Measurements from ENCODE around the gene DGKH. TPM values are rescaled to one million over a fixed set of nuclear protein-coding genes. Genes with fewer than 3 reads are reported as not detected.

DGKH gene, protein sequence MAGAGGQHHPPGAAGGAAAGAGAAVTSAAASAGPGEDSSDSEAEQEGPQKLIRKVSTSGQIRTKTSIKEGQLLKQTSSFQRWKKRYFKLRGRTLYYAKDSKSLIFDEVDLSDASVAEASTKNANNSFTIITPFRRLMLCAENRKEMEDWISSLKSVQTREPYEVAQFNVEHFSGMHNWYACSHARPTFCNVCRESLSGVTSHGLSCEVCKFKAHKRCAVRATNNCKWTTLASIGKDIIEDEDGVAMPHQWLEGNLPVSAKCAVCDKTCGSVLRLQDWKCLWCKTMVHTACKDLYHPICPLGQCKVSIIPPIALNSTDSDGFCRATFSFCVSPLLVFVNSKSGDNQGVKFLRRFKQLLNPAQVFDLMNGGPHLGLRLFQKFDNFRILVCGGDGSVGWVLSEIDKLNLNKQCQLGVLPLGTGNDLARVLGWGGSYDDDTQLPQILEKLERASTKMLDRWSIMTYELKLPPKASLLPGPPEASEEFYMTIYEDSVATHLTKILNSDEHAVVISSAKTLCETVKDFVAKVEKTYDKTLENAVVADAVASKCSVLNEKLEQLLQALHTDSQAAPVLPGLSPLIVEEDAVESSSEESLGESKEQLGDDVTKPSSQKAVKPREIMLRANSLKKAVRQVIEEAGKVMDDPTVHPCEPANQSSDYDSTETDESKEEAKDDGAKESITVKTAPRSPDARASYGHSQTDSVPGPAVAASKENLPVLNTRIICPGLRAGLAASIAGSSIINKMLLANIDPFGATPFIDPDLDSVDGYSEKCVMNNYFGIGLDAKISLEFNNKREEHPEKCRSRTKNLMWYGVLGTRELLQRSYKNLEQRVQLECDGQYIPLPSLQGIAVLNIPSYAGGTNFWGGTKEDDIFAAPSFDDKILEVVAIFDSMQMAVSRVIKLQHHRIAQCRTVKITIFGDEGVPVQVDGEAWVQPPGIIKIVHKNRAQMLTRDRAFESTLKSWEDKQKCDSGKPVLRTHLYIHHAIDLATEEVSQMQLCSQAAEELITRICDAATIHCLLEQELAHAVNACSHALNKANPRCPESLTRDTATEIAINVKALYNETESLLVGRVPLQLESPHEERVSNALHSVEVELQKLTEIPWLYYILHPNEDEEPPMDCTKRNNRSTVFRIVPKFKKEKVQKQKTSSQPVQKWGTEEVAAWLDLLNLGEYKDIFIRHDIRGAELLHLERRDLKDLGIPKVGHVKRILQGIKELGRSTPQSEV
- 10 to 100 TPM; 21.0 to 25.4 TPM for total RNA-seq

DNA sequence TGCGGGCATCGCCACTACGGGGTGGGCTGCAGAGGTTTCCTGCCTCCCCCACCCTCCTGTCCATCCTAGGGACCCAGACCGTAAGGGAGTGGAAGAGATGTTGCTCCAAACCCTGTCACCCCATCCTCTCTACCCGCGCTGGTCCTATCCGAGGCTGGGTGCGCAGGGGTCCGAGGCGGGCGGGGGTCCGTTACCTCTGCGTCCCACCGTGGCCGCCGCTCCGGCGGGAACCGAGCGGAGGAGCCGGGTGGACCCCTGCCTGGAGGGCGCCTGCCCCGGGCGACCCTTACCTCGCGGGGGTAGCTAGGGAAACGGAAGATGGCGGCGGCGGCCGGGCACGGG is at the start of gene DGKH:
TSS of gene DGKH (plus strand) at position 307 of the 342 bp plus-strand sequence. CDS start 126 bp downstream, outside the sequence.
- Mint-ChIP-seq H3K27ac (peak within 1 kb of the TSS; percentile 82 to 85), H3K9me3 (no peaks in the 10 kb centered on the region), H3K36me3 (peaks cover 14 to 19% of the 10 kb centered on the region in 2 donors)
- peak in 1 of 2 donors; percentile 47 for DNase-seq (ENCODE audit: low spot score in 2 of 2)
- ATAC-seq = peak; percentile 37 to 64

DNA sequence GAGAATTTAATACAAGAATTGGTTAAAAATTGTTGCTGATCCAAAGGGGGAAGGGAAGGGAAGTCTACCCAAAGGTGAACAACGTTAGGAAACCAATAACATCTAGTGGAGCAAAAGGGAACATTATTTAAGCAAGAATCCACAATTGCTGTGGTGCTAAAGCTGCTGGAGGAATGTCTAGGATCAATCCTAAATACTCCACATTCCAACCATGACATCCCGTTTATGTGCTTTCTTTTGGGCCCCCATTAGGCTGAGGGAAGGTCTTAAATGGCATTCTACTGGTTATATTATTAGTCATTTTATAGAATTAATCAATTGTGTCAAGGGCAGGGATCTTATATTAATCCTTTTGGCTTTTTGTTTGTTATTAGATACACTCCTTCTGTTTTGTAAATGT is 47.6 kb upstream of the DGKH start:
- no peak for ATAC-seq
- peaks cover 0 to 3% of the 10 kb centered on the region in 2 donors for H3K9me3 Mint-ChIP-seq
- no peak overlapping the region for H3K27ac Mint-ChIP-seq
- no peak for DNase-seq (ENCODE audit: low spot score in 2 of 2)
- no peaks in the 10 kb centered on the region for H3K36me3 Mint-ChIP-seq

DNA sequence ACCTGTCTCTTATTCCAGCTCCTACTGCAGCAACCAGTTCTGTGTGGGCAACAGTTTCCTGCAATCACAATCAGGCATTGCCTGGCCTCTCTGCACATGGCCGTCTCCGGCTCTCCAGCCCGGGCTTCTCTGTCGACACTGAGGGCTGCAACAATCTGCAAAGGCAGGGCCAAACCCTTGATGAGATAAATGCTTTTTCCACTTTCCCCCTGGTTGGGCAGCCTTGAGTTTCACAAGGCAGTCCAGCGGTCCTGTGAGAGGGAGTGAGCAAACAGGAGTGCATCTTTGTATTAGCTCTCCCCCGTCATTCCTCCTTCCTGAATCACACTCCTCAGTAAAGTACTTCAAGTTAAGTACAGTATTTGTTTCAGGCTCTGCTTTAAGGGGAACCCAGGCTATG is 46.9 kb upstream of the DGKH start:
- H3K27ac Mint-ChIP-seq = no peak overlapping the region
- no peaks in the 10 kb centered on the region for H3K36me3 Mint-ChIP-seq

DNA sequence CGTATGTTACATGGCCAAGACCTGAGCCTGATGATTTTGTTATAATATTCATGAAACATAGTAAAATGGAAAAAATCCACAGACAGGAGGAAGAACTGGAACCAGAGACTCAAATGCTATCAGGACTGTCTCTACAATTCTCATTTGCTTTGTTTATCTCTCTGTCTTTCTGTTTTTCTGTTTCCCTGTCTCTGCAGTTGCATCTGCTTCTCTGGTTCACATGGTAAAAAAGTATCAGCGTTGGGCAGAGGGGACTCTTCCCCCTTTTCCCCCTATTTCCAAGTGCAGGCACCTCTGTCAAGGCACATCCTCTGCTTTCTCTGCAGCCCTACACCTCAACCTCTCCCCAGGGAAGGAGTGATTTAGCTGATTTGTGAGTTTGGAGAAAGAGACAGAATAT is 46.4 kb upstream of the DGKH start:
- DNase-seq (ENCODE audit: low spot score in 2 of 2) = no peak
- no peak for ATAC-seq
- H3K9me3 Mint-ChIP-seq = peaks cover 0 to 3% of the 10 kb centered on the region in 2 donors
- no peaks in the 10 kb centered on the region for H3K36me3 Mint-ChIP-seq
- no peak overlapping the region for H3K27ac Mint-ChIP-seq

More for the DNA sequence above, 46.9 kb upstream of the DGKH start:
- no peak for ATAC-seq
- H3K9me3 Mint-ChIP-seq = peaks cover 0 to 3% of the 10 kb centered on the region in 2 donors
- no peak for DNase-seq (ENCODE audit: low spot score in 2 of 2)

DNA sequence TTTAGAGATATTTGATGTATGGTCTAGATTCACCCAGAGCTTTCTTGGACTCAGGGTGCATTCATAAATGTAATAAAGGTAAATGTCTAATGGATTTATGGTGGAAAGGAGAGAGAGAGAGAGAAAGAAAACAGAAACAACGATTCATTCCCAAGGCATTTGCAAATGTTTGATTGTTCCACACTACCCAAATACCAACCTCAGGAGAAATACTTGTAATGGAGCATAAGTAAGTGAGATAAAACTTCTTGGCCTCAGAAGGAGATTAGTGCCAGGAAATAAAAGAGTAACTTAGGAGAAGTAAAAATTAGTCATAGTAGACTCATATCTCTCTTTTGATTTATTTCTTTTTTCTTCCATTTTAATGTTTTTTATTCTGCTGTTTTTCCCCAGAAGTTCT is 40.6 kb upstream of the DGKH start:
- ATAC-seq (no peak), DNase-seq (ENCODE audit: low spot score in 2 of 2) (no peak)
- H3K27ac Mint-ChIP-seq = no peak overlapping the region
- H3K9me3 Mint-ChIP-seq = no peaks in the 10 kb centered on the region
- H3K36me3 Mint-ChIP-seq = no peaks in the 10 kb centered on the region

DNA sequence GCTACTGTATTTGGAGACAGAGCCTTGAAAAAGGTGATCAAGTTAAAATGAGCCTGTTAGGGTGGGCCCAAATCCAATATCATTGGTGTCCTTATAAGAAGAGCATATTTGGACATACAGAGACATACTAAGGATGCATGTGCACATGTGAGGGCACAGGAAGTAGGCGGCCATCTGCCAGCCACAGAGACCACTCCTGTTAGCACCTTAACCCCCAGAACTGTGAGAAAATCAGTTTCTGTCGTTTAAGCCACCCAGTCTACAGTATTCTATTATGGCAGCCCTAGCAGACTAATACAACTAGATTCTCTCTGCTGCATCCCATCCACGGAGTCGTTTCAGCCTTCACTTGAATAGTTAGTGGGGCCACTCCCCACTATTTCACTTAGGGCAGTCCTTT is 39.4 kb upstream of the DGKH start:
- Mint-ChIP-seq H3K36me3 (no peaks in the 10 kb centered on the region), H3K27ac (no peak overlapping the region), H3K9me3 (no peaks in the 10 kb centered on the region)
- ATAC-seq (no peak), DNase-seq (ENCODE audit: low spot score in 2 of 2) (no peak)

DNA sequence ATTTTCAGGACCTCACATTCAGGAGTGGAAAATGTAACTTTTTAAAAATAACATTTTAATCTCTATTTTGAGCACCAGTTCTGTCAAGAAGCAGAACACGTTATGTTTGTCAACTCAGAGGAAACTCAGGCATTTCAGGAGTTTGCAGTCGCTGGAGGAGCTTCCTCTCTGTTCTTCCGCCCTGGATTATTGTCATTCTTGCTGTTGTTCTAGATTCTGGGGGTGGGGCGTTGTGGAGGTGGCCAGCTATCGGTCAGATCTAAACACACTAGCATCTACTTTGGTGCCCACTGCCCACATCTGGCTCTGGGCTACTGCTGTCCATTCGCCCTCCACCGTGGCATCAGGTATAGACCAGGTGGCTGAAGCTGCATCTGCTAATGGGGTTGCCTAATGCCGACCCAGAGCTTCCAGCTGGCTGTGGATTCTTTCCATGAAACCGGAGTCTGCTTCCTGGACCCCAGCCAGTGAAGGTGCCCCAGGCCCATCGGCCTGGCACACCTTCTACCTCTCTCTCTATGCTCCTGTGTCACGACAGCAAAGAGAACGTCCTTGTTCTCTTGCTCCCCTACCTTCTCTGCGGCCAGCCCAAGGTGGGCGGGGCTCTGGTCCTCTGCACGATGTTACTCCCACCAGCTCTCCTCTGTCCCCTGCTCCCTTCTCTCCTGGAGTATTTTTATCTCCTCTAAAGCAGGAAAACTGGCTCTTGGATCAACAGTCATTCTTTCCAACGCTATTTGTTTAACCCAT is 36.7 kb upstream of the DGKH start:
- DNase-seq (ENCODE audit: low spot score in 2 of 2) = no peak
- Mint-ChIP-seq H3K9me3 (no peaks in the 10 kb centered on the region), H3K27ac (no peak overlapping the region), H3K36me3 (no peaks in the 10 kb centered on the region)
- ATAC-seq = no peak

DNA sequence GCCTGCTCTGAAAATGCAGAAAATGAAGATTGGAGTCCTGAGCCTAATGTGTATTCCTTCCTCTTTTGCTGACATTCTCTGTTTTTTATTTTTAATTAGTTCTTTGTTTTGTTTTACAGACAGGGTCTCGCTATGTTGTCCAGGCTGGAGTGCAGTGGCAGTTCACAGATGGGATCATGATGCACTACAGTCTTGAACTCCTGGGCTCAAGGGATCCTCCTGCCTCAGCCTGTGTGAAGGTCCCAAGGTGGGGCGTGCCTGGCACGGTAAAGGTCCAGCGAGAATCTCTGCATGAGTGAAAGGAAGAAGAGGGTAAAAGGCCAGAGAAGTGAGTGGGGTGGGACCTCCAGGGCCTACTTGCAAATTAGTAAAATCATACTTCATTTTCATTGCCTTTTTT is 34.3 kb upstream of the DGKH start:
- ATAC-seq (no peak), DNase-seq (ENCODE audit: low spot score in 2 of 2) (no peak)
- no peak overlapping the region for H3K27ac Mint-ChIP-seq
- no peaks in the 10 kb centered on the region for H3K36me3 Mint-ChIP-seq
- H3K9me3 Mint-ChIP-seq = no peaks in the 10 kb centered on the region

DNA sequence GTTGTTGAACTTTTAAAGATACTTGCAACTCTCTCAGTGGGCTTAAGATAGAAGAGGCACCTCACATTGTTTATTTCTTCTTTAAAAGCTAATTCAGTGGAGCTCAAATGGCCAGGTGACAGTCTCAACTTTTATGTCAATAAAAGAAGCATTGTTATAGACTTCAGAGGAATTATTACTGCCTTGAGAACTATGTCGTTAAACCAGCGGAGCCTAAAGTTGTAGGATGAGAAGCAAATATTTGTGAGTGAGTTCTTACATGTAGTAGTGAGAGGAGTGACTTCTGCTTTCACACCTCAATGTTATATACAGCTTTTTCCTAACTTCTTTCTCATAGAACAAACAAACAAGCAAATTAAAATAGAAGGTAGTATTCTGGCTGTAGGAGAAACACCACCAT is 31.2 kb upstream of the DGKH start:
- no peaks in the 10 kb centered on the region for H3K9me3 Mint-ChIP-seq

DNA sequence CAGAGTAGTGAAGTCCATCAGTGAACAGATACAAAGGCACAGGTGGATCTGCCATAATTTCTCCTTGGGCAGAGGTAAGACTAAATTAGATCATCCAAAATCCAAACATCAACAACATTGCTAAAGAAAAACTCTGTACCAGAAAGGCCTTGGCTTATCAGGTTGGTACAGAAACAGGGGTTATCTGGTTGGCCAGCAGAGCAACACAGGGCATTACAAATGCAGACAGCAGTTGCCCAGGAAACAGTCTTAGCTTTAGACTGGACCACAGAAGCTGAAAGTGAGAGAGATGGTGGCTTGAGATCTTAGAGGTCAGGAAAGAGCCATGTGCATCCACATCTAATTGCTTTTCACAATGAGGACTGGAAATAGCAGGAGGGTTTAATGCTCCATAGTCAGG is 26.6 kb upstream of the DGKH start:
- ATAC-seq (no peak), DNase-seq (ENCODE audit: low spot score in 2 of 2) (no peak)
- Mint-ChIP-seq H3K27ac (no peak overlapping the region), H3K9me3 (no peaks in the 10 kb centered on the region), H3K36me3 (no peaks in the 10 kb centered on the region)

More for the DNA sequence above, 31.2 kb upstream of the DGKH start:
- Mint-ChIP-seq H3K27ac (no peak overlapping the region), H3K36me3 (no peaks in the 10 kb centered on the region)
- no peak for DNase-seq (ENCODE audit: low spot score in 2 of 2)
- no peak for ATAC-seq

DNA sequence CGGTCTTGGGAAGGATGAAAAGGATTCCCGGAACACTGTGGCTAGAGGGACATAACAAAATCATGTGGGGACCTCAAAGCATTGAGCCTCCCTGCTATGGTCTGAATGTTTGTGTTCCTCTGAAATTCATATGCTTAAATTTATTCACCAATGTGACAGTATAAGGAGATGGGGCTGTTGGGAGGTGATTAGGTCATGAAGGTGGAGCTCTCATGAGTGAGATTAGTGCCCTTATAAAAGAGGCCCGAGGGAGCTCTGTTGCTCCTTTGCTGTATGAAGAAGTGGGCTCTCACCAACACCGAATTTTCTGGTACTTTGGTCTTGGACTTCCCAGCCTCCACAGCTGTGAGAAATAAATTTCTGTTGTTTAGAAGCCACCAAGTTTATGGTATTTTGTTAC is 26.1 kb upstream of the DGKH start:
- Mint-ChIP-seq H3K9me3 (no peaks in the 10 kb centered on the region), H3K36me3 (no peaks in the 10 kb centered on the region), H3K27ac (no peak overlapping the region)
- DNase-seq (ENCODE audit: low spot score in 2 of 2) (no peak), ATAC-seq (no peak)

DNA sequence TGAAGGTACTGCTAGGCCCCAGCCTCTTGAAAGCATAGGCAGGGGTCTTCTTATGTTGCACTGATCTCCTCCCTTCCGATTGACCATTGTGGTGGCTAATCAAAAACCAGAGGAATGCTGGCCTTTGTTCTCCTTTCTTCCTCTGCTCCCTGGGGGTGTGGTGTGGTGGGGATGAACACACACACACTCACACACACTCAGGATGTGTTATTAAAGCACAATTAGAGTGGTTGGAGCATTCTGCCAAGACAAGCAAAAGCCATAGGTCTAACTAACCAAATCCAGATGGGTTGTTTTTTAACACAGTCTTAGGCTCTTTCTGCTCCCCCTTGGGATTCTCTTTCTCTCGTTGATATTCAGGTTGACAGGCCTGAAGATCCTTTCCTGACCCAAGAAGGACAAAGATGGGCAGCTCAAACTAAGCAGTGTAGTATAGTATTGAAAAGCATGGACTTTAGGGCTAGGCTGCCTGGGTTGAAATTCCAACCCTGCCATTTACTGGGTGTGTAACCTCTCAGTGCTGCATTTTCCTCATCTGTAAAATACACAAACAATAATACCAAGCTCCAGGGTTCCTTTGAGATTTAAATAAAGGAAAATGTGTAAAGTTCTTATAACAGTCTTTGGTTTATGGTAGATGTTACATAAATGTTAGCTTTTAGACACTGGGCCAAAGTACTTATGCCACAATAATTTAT is 25.5 kb upstream of the DGKH start:
- DNase-seq (ENCODE audit: low spot score in 2 of 2) (no peak), ATAC-seq (no peak)
- Mint-ChIP-seq H3K27ac (no peak overlapping the region), H3K36me3 (no peaks in the 10 kb centered on the region), H3K9me3 (no peaks in the 10 kb centered on the region)

DNA sequence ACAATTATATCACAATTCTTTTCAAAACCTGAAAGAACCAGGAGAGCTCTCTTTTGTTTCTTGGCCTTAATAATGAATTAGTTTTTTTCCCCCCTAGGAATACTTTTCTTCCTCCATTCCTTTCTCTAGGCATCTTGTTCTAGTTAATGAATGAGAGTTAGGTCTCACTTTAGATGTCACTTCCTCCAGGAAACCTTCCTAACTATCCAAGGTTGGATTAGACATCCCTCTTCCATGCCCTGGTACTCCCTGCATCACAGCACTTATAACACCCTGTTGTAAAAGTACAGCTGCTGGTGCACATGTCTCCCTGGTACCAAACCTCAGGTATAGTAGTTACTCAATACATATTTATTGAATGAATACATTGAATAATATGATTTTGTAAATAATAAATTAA is 21.2 kb upstream of the DGKH start:
- DNase-seq (ENCODE audit: low spot score in 2 of 2) = no peak
- peaks cover 0 to 4% of the 10 kb centered on the region in 2 donors for H3K9me3 Mint-ChIP-seq
- ATAC-seq = no peak
- no peaks in the 10 kb centered on the region for H3K36me3 Mint-ChIP-seq
- H3K27ac Mint-ChIP-seq = no peak overlapping the region

DNA sequence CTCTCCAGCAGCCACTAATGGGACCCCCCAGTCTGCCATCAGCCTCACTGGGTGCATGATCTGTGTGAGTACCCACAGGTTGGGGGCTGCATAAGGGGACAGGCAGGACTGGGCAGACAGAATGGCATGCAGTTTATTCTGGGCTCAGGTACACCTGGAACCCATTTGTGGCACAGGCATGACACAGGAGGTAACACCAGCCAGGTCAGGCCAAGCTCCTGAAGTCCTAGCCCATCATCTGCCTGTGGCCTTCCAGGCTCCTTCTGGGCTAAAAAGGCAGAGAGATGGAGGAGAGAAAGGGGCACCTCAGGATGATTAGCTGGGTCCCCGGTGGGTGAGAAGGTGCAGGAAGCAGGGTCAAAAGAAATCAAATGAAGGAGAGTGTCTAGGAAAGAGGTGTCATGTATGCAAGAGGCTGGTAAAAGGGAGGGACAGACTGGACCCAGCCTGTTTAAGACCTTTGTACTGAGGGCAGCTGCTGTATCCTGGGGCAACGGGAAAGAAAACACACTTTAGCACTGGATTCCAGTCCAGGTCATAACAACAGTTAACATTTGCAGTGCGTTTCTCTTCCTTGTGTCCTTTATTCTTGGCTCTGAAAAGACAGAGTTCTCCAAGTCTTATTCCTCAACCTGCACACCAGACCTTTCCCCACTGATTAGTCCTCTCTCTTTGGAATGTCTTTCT is 20.2 kb upstream of the DGKH start:
- Mint-ChIP-seq H3K27ac (no peak overlapping the region), H3K36me3 (no peaks in the 10 kb centered on the region), H3K9me3 (peaks cover 0 to 4% of the 10 kb centered on the region in 2 donors)
- DNase-seq (ENCODE audit: low spot score in 2 of 2) (no peak), ATAC-seq (no peak)

DNA sequence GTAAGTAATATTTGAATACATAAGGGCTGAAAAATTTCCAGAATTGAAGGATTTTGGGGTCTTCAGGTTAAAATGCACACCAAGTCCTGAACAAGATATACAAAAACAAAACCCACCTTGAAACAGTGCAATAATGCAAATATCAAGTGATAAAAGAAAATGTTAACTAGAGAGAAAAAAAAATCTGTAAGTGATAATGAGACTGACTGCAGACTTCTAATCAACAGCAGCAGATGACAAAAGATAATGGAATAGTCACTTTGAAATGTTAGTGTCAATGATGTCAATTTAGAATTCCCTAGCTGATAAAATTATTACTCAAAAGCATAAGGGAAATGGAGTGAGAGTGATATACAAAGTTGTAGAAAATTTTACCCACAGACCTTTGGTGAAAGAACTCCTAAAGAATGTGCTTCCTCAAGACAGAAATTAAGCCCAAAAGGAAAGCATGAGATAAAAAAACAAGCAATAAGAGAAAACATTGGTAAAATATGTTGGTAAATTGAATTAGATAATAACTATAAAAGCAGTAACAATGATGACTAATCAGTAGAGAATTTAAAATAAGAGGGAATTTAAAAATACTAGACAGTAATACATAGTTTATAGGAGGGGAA is 12.4 kb upstream of the DGKH start:
- Mint-ChIP-seq H3K9me3 (peaks cover 0 to 11% of the 10 kb centered on the region in 2 donors), H3K36me3 (no peaks in the 10 kb centered on the region), H3K27ac (no peak overlapping the region)
- ATAC-seq (no peak), DNase-seq (ENCODE audit: low spot score in 2 of 2) (no peak)
